ENCODE results near the gene LIPJ.

The LIPJ gene

DNA sequence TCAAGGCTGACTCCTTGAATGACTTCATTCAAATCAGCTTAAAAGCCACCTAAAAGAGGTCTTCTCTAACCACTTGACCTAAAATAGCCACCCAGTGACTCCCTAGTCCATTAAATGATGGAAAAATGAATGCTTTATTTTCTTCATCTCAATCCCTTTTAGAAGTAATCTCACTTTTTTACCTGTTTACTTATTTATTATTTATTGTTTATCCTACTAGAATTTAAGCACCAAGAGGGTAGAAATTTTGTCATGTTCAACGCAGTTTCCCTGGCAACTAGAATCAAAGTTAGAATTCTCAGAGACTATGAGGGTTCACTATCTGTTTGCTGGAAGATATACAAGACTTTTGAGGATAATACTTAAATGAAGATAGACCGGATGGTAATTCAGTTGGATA is at the start of gene LIPJ:
TSS of gene LIPJ (plus strand) at position 301 of the 400 bp plus-strand sequence. CDS start 3,926 bp downstream, outside the sequence.
- no peak for DNase-seq

DNA sequence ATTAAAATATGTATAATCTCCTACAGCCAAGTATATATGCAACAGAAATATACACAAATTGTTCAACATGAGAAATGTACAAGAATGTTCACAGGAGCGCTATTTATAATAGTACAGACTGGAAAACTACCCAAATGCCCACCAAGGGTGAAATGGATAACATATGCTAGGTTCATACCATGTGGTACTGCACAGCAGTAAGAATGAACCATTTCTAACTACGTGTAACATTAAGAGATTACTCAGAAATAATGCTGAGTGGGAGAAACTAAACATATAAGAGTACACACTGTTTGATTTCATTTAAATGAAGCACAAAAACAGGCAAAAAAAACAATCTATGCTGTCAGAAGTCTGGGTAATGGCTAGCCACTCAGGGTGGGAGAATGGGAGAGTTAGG is 49.2 kb upstream of the LIPJ start:
- no peak for DNase-seq

GRCh38 chr10:88538048-88538447 is 48.5 kb upstream of the LIPJ start:
- no peak for DNase-seq

DNA sequence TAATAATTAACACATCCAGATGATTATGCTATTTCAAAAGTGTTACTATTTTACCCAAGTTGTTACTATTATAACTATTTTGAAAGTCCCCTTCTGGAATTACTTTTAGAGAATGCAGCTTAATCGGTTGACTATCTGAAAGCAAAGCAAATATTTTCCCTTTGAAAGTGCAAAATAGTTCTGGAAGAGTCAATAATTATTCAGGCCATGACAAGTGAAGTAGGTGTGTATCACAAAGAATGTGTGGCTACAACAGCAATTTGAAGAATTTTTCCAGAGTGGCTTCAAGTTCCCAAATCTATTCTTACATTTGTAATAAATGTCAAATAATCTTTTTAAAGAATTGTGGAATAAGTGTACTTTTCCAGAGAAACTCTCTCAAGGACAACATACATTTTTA is 46.2 kb upstream of the LIPJ start:
- DNase-seq: no peak

DNA sequence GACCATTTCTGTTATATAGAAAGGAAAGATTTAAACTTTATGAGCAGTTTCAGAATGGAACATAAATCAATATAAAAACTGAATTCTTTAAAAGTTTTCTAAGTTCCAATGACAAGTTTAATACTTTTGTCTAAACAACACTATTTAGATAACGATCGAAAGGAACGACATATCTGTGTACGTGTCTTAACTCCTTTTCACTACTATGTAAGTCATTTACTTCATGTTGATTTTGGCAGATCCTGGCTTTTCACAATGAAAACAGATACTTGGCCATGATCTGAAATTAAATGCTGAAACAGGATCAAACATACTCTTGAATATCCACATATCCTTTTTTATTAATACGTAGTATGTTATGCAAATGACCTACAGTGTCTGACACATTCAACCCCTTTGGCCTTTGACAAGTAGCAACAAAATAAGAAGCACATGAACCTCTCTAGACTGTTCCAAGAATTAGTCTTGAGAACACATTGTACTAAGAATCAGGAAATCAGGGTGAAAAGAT is 45.4 kb upstream of the LIPJ start:
- DNase-seq: no peak

DNA sequence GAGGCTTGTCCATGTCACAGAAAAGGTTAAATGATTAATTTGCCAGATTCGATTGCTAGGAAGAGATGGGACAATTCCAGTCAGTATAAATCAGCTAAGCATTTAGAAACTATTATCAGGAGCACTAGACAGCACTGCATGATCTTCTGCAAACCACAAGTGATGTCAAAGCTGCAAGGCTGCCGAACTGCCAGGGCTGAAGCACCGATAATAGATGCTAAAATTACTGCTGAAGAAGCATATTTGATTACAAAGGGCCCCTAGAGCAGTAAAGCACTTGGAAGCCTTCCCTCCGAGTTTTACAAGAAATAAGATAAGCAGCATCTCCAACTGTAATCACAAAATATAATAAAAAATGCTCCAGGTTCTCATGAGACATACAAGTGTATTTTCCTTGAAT is 44.0 kb upstream of the LIPJ start:
- DNase-seq: no peak

DNA sequence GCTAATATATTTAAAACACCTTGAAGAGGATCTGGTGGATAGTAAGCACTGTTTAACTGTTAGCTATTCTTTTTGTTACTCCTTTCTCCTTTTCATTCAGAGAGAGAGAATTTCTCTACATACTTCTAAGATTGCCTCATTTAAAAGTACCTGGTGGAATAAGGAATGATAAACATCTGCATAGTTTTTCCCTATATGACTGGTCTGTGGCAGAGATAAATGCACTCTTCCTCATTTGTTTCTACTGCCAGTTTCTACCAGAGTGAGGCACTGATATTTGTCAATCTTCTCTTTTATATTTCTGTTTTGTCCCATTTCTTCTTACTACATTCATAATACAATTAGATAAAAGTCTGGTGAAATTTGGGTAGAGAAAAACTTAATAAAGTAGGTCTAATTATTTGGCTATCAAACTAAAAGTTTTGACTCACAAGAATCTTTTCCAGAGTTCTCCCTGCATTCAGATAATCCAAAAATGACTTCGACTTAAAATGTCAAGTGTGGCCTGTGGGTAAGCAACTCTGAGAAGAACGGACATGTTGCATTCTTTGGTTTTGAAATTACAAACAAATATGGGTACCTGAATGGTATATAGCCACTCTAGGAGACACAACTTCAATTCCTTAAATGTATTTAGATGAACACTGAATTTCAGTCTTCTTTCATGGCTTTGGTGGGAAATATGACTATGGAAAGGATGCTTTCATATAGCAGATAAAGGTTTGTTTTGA is 42.3 kb upstream of the LIPJ start:
- DNase-seq: no peak

DNA sequence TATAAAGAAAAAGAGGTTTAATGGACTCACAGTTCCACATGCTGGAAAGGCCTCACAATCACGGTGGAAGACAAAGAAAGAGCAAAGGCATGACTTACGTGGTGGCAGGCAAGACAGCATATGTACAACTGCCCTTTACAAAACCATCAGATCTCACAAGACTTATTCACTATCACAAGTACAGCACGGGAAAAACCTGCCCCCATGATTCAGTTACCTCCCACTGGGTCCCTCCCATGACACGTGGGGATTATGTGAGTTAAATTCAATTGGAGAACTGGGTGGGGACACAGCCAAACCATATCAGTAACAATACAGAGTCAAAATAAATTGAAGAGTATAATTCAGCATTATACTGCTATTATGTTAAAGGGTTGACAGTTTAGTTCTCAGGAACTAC is 41.2 kb upstream of the LIPJ start:
- DNase-seq: no peak

DNA sequence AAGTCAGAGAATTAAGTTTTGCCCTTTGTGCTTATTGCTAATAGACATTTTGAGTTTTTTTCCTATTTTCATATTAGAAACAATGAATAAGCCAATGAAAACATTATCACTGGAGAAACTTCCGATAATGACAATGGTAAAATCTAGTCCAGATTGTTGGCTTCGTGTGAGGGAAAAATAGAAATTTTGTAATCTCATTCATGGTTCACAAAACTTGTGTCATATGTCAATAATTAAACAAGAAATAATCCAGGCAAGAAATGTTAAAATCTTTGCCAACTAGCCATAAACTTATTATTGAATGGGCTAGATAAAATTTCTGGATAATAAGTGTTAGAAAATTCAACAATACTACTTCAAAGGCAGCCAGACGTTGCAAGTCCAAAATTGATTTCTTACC is 40.1 kb upstream of the LIPJ start:
- no peak for DNase-seq

DNA sequence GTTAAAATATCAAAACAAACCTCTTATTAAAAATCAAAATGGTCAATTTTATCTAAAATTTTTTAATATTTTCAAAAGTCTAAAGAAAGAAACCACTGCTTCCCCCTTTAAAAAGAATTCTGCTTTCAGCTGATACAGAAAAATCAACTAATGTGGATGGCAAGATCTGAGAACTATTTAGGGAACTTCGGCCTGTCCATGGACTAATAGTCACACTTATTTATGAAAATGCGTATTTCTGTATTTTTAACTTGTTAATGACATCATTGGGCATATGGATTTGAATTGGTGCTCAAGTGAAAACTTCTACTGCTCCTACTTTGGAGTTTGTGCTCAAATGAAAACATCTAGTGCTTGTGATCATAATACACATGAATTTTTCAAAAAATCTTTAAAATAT is 35.3 kb upstream of the LIPJ start:
- no peak for DNase-seq

GRCh38 chr10:88553116-88553752 is 33.3 kb upstream of the LIPJ start:
- peak in 1 of 2 experiments; percentile 25 for DNase-seq

- no peak for DNase-seq
These were observed 31.2 kb upstream of the LIPJ start for GRCh38 chr10:88555190-88555908.

DNA sequence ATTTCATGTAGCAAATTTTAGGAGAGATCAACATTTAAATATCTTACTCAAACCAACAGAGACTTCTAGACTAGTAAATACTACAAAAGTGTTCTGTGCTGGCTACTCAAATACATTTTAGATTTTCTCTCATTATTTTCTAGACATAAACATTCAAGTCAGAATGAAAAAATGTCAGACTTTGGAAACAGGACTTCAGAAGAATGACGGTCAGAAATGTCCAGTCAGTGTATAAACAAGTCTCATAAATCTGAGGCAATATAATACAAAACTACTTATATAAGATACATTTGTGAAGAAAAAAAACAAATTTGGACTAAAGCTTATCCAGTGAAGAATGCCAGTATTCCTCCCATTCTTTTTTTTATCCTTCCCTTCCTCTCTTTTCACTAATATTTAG is 29.3 kb upstream of the LIPJ start:
- DNase-seq: no peak

GRCh38 chr10:88557658-88558057 is 28.9 kb upstream of the LIPJ start:
- no peak for DNase-seq

DNA sequence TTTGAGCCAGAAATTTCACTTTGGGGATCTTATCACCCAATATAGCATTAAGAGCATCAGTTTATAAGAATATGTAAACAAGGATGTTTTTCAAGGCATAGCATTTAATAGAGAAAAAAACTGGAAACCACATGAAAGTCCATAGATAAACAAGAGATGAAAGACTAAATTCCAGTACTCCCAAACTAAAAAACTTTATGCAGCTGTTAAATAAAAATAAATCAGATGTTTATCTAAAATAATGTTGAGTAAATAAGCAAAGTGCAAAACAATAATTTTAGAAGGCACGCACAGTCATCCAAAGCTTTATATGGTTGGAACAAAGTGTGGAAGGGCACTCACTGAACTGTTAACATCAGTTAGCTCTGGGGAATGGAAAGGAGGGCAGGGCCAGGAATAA is 24.4 kb upstream of the LIPJ start:
- DNase-seq: no peak

- DNase-seq: no peak
These were observed 21.5 kb upstream of the LIPJ start for GRCh38 chr10:88565072-88565471.

DNA sequence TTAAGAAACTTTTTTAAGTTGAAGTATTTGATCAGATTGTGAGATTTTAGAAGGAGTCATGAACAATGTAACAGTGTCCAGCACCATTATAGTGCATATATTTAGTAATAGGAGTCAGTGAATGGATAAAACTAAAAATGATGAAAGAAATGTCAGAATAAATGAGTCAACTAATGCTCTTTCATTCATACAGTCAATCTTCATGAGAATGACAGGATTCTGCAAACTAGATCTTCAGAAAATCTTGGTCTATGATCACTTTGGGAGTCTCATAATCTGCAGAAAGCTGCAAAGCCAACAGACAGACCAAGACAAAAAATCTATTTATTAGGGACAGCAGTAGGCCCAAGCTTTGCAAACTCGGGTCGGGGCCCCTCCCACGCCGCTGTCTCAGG is 4.2 kb upstream of the LIPJ start:
- DNase-seq: no peak

DNA sequence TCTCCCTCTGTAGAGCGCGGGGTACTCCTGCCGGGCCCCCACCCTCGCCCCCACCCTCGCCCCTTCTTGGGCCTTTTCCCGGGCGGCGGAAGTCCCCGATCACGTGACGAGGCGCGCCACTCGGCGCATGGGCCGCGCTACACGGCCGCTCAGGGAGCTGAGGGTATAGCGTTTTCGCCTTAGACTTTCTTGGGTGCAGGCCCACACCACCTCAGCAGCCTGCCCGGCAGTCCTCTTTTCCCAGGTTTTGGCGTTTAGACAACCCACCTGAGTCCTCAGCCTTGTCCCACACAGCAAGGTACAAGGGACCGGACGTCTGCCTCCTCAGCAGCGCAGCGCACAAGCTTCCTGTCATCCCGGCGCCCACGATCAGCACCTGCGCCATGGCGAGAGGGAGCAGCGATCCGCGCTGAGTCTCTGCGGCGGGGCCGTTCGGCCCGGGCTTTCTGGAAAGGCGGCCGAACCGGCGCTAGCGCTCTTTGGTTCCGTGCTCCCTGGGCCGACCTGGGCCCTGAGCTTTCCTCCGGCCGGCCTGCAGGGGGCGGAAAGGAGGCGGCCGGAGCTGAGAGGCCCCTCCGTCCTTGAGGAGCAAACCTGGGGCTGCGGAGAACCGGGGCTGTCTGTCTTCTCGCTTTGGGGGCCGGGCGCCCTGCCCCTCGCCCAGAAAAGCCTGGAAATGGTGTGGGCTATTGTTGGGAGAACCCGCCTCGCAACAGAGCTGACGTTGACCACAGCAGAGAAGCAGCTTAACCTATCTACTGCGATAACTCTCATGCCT is 3.6 kb upstream of the LIPJ start, which contains the start of gene RNLS:
TSS of gene RNLS (minus strand) at position 513 of the 778 bp plus-strand sequence.
- DNase-seq: peak in 1 of 2 experiments; percentile 40

DNA sequence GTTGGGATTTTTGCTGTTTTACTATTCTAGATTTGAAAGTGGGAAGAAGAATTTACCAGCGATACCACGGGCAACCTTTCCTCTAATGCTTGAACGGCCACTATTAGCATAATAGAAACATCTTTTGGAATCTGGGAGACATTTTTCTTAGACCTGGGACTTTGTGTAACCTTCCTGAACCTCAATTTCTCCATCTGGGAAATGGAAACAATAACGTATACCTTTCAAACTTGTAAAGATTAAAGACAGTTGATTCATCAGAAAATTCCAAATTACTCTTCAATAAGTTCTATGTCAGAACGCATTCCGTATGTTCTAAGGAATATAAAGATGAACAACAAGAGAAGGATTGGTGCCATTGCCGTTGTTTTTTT is 3.0 kb upstream of the LIPJ start:
- no peak for DNase-seq

GRCh38 chr10:88592381-88592780 is 5.8 kb downstream of the LIPJ start:
- no peak for DNase-seq

GRCh38 chr10:88592906-88593305 is 6.3 kb downstream of the LIPJ start:
- DNase-seq: no peak

DNA sequence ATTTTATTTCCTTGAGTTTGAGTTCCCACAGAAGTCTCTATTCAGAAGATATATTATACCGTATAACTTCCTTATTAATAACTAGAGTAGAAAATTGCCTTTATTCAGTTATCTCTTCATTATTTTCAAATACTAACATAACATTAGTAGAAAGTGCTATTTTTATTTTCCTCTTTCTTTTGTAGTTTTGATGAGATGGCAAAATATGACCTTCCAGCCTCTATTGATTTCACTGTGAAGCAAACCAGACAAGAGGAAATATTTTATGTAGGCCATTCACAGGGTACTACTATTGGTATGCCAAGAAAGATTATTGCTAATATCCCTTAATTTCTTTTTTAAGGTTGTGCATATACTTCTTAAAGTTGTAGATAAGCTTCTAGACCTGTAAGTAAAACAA is 7.9 kb downstream of the LIPJ start:
- DNase-seq: no peak

DNA sequence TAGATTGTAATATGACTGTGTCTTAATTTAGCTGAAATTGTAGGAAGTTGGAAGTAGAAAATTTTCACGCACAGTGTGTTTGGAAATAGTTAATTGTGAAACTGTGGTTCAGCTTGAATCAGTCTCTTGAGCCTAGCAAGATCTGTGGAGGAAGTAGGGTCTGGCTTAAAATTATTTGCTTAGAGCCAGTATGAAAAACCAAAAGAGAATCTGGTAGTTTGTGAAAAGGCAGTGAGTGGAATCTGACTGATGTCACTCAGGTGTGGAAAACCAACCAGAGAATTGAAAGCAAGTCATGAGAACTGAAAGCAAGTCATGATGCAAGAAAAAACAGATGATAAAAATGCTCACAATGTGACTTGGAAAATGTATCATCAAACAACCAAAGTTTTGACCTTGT is 11.5 kb downstream of the LIPJ start:
- no peak for DNase-seq

Data from NCI-H446 (cell line).